GM19025 (cell line): Measurements from ENCODE around the gene LRP1B.
A peak's percentile ranks its signal among the peaks of the same experiment; 100 is the strongest.

Experiments used
- ATAC-seq: cut with Tn5 transposase; IDR thresholded peaks from one replicate; pipeline ENCODE4 v1.9.1; 2021; ENCODE audit warnings: mild to moderate bottlenecking, low read depth, moderate library complexity; ENCODE audit not compliant: unreplicated experiment

The LRP1B gene

DNA sequence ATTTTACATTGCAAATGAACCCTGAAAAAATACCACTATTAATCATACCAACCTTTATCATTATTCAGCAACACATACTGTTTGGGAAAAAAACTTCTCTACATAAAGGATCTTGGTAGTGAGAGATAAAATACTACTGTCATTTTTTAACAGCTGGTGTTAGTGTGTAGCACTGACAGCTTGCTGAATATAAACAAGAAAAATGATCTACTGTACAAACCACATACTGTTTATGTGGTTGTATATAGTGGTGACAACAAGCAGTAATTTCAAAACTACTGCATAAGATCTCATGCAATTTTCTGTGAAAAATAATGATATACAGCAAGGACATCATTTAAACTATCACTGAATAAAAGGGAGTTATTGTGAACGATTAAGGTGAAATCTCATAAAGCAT lies 601.2 kb downstream of the LRP1B start:
- no peak for ATAC-seq

DNA sequence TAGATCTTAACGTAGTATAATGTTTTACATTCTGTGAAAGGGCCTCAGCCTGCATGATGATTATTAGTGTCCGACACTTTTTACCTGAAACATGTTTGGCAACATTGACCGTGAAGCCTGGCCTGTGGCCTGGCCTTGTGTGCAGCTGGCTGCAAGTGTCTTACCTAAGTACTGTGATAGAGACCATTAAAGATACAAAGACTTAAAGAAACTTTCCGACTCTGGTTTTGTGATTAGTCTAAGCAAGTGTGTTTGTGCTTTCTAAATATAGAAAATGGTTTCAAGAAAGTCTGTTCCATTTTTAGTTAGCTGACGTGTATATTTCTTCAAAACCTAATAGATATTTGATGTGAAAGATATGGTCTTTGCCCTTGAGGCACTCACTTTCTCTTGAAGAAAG lies 601.8 kb downstream of the LRP1B start:
- no peak for ATAC-seq

GRCh38 chr2:141526760-141527159 lies 604.1 kb downstream of the LRP1B start:
- ATAC-seq: no peak

GRCh38 chr2:141524777-141525176 lies 606.0 kb downstream of the LRP1B start:
- ATAC-seq: no peak

DNA sequence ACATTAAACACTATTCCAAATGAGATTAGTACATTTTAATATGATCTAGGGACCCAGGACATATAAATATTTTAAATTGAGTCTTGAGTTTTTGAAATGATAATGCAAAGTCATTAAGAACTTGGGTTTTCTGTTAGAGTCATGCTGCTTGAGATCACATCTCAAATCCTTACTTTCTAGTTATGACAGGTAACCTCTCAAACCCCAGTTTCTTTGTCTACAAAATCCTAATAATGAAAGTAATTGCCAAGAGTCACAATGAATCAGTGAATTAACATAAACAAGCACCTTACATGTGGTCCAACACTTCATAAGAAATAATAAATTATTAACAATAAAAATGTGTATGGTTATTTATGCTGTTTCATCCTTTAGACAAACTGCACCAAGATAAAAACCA lies 607.6 kb downstream of the LRP1B start:
- ATAC-seq: no peak

GRCh38 chr2:141522702-141523101 lies 608.1 kb downstream of the LRP1B start:
- ATAC-seq: no peak

- no peak for ATAC-seq
Measured at GRCh38 chr2:141522048-141522447, 608.8 kb downstream of the LRP1B start.

DNA sequence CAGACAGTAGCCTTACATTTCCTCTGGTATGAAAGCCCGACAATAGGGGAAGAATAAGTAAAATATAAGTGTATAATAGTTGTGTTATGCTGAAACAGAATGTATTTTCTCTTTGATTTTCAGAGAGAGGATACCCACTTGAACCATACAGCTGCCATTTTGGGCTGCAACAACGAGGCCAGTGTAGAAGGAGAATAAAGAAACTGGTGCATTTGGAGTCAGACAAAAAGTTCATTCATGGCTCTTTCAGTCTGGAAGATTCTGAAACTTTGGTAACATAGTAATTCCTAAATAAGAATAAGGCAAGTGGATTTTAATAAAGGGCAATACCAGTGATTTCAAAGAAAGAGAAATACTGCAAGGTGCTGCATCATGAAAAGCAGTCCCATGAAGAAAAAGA lies 610.9 kb downstream of the LRP1B start:
- no peak for ATAC-seq

DNA sequence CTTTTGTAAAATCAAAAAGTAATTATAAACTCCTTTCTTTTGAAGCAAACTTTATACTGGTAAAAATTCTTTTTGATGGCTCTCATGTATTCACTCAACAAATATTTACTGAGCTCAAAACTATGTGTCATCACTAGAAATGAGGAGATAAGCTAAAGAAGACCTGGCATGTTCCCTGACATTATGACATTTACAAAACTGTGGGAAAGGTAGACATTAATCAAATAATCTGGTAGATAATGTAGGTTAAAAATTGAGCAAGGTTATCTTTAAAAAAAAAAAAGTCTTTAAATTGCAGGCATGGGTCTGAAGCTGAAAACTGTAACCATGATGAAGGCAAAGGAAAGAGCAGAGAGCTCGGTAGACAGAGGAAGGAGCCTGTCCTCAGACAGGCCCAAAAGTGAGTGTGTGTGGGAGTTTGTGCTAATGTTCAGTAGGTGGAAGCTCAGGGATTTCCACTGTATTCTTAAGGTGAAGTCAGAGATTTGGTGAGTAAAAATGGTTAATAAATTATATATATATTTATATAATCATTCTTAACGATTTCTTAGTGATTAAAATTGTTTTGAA lies 612.9 kb downstream of the LRP1B start:
- ATAC-seq: no peak

DNA sequence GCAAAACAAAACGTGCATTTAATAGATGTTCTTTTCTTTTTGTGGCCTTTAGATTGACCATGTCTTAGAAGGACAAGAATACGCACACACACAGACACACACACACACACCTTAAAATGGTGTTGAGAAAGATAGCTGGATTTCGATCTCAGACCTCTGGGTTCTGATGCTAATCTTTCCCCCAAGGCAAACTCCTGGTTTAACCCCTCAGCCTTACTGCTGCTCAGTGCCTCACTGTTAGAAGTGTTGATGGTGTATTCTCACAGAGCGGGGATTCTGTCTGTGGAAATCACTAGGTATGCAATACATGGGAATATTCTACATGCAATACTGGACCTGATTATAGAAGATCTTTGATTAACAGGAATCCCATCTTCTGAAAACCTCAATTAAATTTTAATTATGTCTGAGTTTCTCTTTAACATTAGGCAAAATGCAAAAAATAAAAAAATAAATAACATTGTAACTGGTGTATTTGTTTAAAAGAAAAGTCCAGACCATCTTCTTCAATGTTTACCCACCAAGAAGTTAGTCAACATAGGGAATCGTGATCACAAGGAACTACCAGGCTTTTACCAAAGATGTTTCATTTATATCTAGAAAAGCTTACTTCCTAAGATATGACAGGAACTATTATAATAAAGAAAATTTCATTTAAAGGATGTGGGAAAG lies 613.5 kb downstream of the LRP1B start:
- no peak for ATAC-seq

DNA sequence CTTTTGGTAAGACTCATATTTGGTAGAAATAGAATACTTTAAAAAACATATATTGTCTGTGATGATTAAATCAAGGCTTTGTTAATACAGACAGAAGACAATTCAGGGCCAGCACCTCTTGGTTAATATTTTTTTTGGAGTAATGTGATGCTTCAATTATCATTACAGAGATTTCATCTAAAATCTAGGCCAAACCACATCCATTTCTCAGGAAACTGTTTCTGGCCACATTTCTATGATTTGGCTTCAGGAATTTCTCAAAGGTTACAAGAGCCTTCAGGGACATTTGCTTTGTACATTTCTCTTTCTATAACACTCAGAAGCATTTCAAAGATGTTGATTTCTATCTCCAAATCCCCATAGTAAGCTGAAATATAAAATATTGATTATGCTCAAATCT lies 614.9 kb downstream of the LRP1B start:
- ATAC-seq: no peak

DNA sequence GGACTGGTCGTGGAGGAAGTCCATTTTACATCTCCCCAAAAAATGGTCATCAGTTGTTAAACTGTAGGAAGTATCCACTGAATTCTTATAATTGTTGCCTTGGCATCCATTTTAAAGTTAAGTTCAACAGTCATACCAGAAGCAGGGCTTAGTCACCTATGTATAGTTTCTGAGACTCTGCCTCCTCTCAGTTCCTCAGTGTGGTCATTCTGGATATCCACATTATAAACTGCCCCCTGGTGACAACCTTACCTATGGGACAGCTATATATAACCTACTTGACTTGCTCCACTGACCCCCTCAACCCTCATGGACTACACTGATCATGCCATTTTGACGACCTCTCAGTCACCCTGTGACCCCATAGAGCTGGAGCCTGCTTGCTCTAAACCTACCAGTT lies 617.0 kb downstream of the LRP1B start:
- ATAC-seq: peak; percentile 98

DNA sequence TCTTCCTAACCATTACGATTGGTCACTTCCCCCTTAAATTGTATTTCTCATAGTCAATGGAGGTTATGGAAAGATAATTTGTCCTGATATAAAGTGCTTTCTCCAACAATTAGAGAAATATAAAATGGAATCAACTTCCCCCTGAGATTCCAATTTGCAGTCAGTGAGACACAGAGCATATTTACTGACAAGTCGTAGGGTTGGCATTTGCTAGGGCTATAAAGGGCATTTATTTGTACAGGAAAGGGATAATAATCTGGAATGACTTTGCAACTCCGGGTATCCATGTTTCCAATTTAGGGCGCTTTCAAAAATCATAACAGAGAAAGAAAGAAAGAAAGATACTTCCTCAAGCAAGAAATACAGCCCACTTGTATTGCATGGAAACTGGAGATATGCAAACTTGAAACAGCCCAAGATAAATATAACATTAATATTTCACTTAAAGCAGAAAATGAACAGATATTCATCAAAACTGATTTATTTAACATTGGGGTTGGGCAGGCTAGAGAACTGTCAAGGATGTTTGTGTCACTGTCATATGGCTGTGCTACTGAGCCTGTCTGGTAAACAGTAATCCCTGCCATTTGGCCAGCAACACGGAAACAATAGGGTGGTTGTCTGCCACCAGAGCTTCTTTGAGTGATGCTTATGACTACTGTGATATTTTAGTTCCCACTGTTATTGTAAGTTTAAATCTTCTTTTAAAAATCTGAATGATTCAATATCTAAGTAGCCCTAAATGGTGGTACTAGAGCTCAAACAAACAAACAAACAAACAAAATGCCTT lies 621.8 kb downstream of the LRP1B start:
- no peak for ATAC-seq

DNA sequence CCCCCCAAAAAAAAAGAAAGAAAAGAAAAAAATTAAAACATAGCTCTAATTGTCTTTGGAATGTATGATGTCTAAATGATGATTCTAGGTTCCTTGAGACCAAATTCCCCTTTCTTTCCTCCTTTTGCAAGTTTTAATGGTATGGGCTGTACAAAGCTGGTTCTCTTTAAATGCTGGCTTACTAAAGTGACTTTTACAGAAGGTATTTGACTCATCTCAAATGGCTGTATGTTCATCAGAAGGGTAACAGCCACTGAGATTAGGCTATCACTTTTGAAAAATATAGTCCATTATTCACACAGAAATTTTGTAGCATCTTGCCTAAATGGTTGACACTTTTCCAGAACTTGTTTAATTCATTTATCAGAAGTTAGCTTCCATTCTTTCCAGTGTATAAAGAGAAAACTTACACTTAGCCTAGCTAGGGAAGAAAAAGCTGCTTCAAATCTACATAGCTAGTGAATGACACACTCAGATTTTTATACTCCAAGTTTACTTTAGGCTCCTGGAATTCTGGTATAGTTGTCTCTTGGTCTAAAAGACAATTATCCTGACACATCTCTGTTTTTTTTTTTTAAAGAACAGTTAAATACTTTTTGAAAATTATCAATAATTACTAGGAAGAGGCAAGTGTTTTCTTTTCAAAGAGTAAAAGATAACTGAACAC lies 622.6 kb downstream of the LRP1B start:
- no peak for ATAC-seq

DNA sequence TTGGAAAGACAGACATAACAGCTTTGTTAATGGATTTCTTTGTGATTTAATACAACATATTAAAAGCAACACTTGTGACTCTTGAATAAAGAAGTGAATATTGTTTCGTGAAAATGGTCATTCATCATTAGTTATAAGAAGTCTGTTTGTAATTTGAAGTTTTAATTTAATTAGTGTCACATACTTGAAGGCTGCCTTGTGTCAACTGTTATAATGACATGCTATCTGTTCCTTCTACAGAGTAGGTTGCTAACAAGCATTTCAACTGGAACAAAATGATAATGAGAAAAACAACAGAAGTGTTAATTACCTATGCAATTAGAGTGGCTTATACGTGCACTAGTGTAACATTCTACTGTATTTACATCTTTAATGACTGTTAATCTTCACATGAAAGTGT lies 624.7 kb downstream of the LRP1B start:
- no peak for ATAC-seq

- ATAC-seq: no peak
Measured at GRCh38 chr2:141501752-141502151, 629.1 kb downstream of the LRP1B start.

- no peak for ATAC-seq
Measured at GRCh38 chr2:141499123-141499522, 631.7 kb downstream of the LRP1B start.

DNA sequence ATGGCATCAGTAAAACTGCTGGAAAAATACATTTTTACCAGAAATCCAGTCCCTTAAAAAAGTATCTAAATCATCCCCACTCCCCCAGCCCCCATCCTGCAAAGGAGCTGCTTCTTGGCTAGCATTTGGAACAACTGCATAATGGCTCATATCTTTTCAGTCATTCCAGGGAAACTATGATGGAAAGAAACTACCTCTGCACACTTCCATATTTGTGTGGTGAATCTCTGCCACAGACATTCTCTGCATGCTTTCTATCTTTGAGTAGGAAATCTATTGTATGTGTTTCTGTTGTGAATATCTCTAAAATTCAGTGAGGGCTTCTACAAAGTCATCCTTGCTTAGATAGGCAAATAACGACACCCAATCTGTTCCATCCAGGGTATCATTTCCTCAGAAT lies 632.3 kb downstream of the LRP1B start:
- no peak for ATAC-seq

DNA sequence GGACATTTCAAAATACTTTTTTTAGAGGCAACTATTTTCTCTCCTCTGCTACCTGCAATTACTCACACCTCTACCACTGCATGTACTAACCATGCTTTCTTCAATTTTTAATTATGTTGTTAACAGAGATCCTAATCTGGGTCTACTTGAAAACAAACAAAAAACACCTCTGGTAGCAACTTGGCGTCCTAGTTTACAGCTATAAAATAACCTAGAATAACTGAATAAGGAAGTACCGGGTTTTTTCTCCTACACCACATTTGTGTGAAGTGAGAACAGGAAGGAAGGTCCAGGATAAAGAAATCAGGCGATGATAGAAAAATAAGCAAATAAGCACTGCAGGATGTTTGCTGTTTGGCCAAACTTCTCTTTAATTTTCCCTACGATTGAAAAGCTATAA lies 633.5 kb downstream of the LRP1B start:
- ATAC-seq: no peak

GRCh38 chr2:141496810-141497209 lies 634.0 kb downstream of the LRP1B start:
- ATAC-seq: no peak

- no peak for ATAC-seq
Measured at GRCh38 chr2:141493936-141494335, 636.9 kb downstream of the LRP1B start.
